Measurements from ENCODE around the gene NAT9.

NAT9 gene

GRCh38 chr17:74754832-74755231, 21.3 kb downstream of the NAT9 start:
- Histone ChIP-seq H4K20me1 (ENCODE audit: insufficient read depth, low read length) (no peaks in the 10 kb centered on the region), H3K9ac (ENCODE audit: low read length) (no peak overlapping the region), H3K4me3 (ENCODE audit: low read depth, low read length, poor library complexity, severe bottlenecking) (no peak overlapping the region), H3K27me3 (ENCODE audit: insufficient read depth, low read length) (no peaks in the 10 kb centered on the region), H3K4me2 (ENCODE audit: low read length) (no peak overlapping the region), H3K4me1 (ENCODE audit: insufficient read depth, low read length, severe bottlenecking) (peaks cover 13% of the 10 kb centered on the region), H2AFZ (ENCODE audit: low read length) (no peak overlapping the region), H3F3A (ENCODE audit: insufficient read depth, low read length) (no peaks in the 10 kb centered on the region), H3K27ac (ENCODE audit: low read depth, low read length, poor library complexity, severe bottlenecking) (no peak overlapping the region), H3K9me2 (ENCODE audit: low read depth, low read length) (no peaks in the 10 kb centered on the region), H3K36me3 (ENCODE audit: insufficient read depth, low read length) (no peaks in the 10 kb centered on the region), H3K79me2 (ENCODE audit: insufficient read depth, low read length) (no peaks in the 10 kb centered on the region), H3K9me3 (ENCODE audit: low read length) (no peaks in the 10 kb centered on the region)
- no peak for TF ChIP-seq CTCF (IDR thresholded peaks at IDR 0.05; ENCODE audit: low read length)
- no peak for TF ChIP-seq EZH2 (IDR thresholded peaks at IDR 0.05; ENCODE audit: borderline replicate concordance, low read length)

- no peaks in the 10 kb centered on the region for H4K20me1 ChIP-seq (ENCODE audit: insufficient read depth, low read length)
- no peaks in the 10 kb centered on the region for H3F3A ChIP-seq (ENCODE audit: insufficient read depth, low read length)
- no peak overlapping the region for H3K27ac ChIP-seq (ENCODE audit: low read depth, low read length, poor library complexity, severe bottlenecking)
- H3K9ac ChIP-seq (ENCODE audit: low read length): no peak overlapping the region
- no peaks in the 10 kb centered on the region for H3K9me3 ChIP-seq (ENCODE audit: low read length)
- no peak overlapping the region for H3K4me3 ChIP-seq (ENCODE audit: low read depth, low read length, poor library complexity, severe bottlenecking)
- no peak overlapping the region for H3K4me2 ChIP-seq (ENCODE audit: low read length)
- no peaks in the 10 kb centered on the region for H3K79me2 ChIP-seq (ENCODE audit: insufficient read depth, low read length)
- TF ChIP-seq CTCF (IDR thresholded peaks at IDR 0.05; ENCODE audit: low read length) (no peak), EZH2 (IDR thresholded peaks at IDR 0.05; ENCODE audit: borderline replicate concordance, low read length) (no peak)
- H3K36me3 ChIP-seq (ENCODE audit: insufficient read depth, low read length): no peaks in the 10 kb centered on the region
- no peaks in the 10 kb centered on the region for H3K9me2 ChIP-seq (ENCODE audit: low read depth, low read length)
- no peak overlapping the region for H2AFZ ChIP-seq (ENCODE audit: low read length)
- peaks cover 13% of the 10 kb centered on the region for H3K4me1 ChIP-seq (ENCODE audit: insufficient read depth, low read length, severe bottlenecking)
- no peaks in the 10 kb centered on the region for H3K27me3 ChIP-seq (ENCODE audit: insufficient read depth, low read length)
These were observed 23.2 kb downstream of the NAT9 start for GRCh38 chr17:74752822-74753401.

- no peak overlapping the region for H3K27ac ChIP-seq (ENCODE audit: low read depth, low read length, poor library complexity, severe bottlenecking)
- peaks cover 17% of the 10 kb centered on the region for H3K4me1 ChIP-seq (ENCODE audit: insufficient read depth, low read length, severe bottlenecking)
- no peak overlapping the region for H3K4me2 ChIP-seq (ENCODE audit: low read length)
- H2AFZ ChIP-seq (ENCODE audit: low read length): no peak overlapping the region
- no peak overlapping the region for H3K9ac ChIP-seq (ENCODE audit: low read length)
- no peaks in the 10 kb centered on the region for H3K79me2 ChIP-seq (ENCODE audit: insufficient read depth, low read length)
- no peaks in the 10 kb centered on the region for H3K27me3 ChIP-seq (ENCODE audit: insufficient read depth, low read length)
- no peaks in the 10 kb centered on the region for H4K20me1 ChIP-seq (ENCODE audit: insufficient read depth, low read length)
- no peak overlapping the region for H3K4me3 ChIP-seq (ENCODE audit: low read depth, low read length, poor library complexity, severe bottlenecking)
- TF ChIP-seq CTCF (IDR thresholded peaks at IDR 0.05; ENCODE audit: low read length) (no peak), EZH2 (IDR thresholded peaks at IDR 0.05; ENCODE audit: borderline replicate concordance, low read length) (no peak)
- H3F3A ChIP-seq (ENCODE audit: insufficient read depth, low read length): no peaks in the 10 kb centered on the region
- no peaks in the 10 kb centered on the region for H3K36me3 ChIP-seq (ENCODE audit: insufficient read depth, low read length)
- H3K9me3 ChIP-seq (ENCODE audit: low read length): no peaks in the 10 kb centered on the region
- no peaks in the 10 kb centered on the region for H3K9me2 ChIP-seq (ENCODE audit: low read depth, low read length)
These were observed 23.7 kb downstream of the NAT9 start for GRCh38 chr17:74752415-74752814.

Data from OCI-LY1 (cell line).